KBM-7 (cell line): ENCODE results near the gene PLB1.

Experiments
- DNase-seq: peaks from one replicate; pipeline ENCODE4 v3.0.0-alpha.2; 2015
- in situ Hi-C: fragments of 300-500 bp; cut with MboI; formaldehyde crosslinking; loops from 2 replicates; pipeline ENCODE4 v1.14.3; 2020; ENCODE audit warnings: low sequenced_read_pairs, low pct_unique_long_range_greater_than_20kb, mixed read lengths

The PLB1 gene

GRCh38 chr2:28495551-28496250, at the start of gene PLB1:
Gene PLB1 (plus strand): TSS chr2:28496060. CDS start chr2:28496115, 55 bp downstream.
- no peak for DNase-seq
- in situ Hi-C loops: no loop called here

GRCh38 chr2:28446531-28446930, 49.3 kb upstream of the PLB1 start:
- in situ Hi-C loops: loop anchor here (25.0 kb wide), 1 partner anchor 709 kb away; no protein-coding TSS in a partner anchor

GRCh38 chr2:28447086-28447485, 48.8 kb upstream of the PLB1 start:
- in situ Hi-C loops: loop anchor here (25.0 kb wide), 1 partner anchor 710 kb away; no protein-coding TSS in a partner anchor
- DNase-seq: no peak

More at GRCh38 chr2:28446531-28446930, 49.3 kb upstream of the PLB1 start:
- DNase-seq: no peak

- in situ Hi-C loops: loop anchor here (25.0 kb wide), 1 partner anchor 711 kb away; no protein-coding TSS in a partner anchor
- DNase-seq: peak; percentile 64
These were observed 47.7 kb upstream of the PLB1 start for GRCh38 chr2:28447943-28448792.

- in situ Hi-C loops: loop anchor here (25.0 kb wide), 1 partner anchor 711 kb away; no protein-coding TSS in a partner anchor
- no peak for DNase-seq
These were observed 47.1 kb upstream of the PLB1 start for GRCh38 chr2:28448793-28449100.

- no peak for DNase-seq
These were observed 46.8 kb upstream of the PLB1 start for GRCh38 chr2:28449126-28449487.

GRCh38 chr2:28449488-28450395, 46.1 kb upstream of the PLB1 start:
- DNase-seq: peak; percentile 25
- in situ Hi-C loops: loop anchor here (25.0 kb wide), 1 partner anchor 712 kb away; no protein-coding TSS in a partner anchor

More at GRCh38 chr2:28449126-28449487, 46.8 kb upstream of the PLB1 start:
- in situ Hi-C loops: loop anchor here (25.0 kb wide), 1 partner anchor 712 kb away; no protein-coding TSS in a partner anchor

GRCh38 chr2:28450901-28451565, 44.8 kb upstream of the PLB1 start:
- no peak for DNase-seq
- in situ Hi-C loops: no loop called here

GRCh38 chr2:28451793-28452533, 43.9 kb upstream of the PLB1 start:
- in situ Hi-C loops: no loop called here
- no peak for DNase-seq

GRCh38 chr2:28452534-28453081, 43.3 kb upstream of the PLB1 start:
- peak; percentile 53 for DNase-seq
- in situ Hi-C loops: no loop called here

GRCh38 chr2:28453396-28453795, 42.5 kb upstream of the PLB1 start:
- no peak for DNase-seq
- in situ Hi-C loops: no loop called here

GRCh38 chr2:28454016-28454930, 41.6 kb upstream of the PLB1 start:
- in situ Hi-C loops: no loop called here
- DNase-seq: no peak

- DNase-seq: no peak
- in situ Hi-C loops: no loop called here
These were observed 38.6 kb upstream of the PLB1 start for GRCh38 chr2:28457237-28457636.

- no peak for DNase-seq
- in situ Hi-C loops: no loop called here
These were observed 34.8 kb upstream of the PLB1 start for GRCh38 chr2:28461056-28461455.

- in situ Hi-C loops: no loop called here
- no peak for DNase-seq
These were observed 33.7 kb upstream of the PLB1 start for GRCh38 chr2:28462122-28462521.

GRCh38 chr2:28463211-28463816, 32.5 kb upstream of the PLB1 start:
- in situ Hi-C loops: no loop called here
- DNase-seq: no peak
